HG02642 (cell line): ENCODE results near the gene EMC6.
A peak's percentile ranks its signal among the peaks of the same experiment; 100 is the strongest.

ENCODE experiments used
- ATAC-seq: cut with Tn5 transposase; IDR thresholded peaks from one replicate; pipeline ENCODE4 v1.9.1; 2021; ENCODE audit warnings: mild to moderate bottlenecking; ENCODE audit not compliant: unreplicated experiment, poor library complexity

The EMC6 gene

GRCh38 chr17:3668279-3669084, at the start of gene EMC6, which contains the start of gene TAX1BP3:
Gene EMC6 (plus strand): TSS chr17:3668812. CDS start chr17:3669147, 335 bp downstream.
Gene TAX1BP3 (minus strand): TSS chr17:3668578. CDS start chr17:3668526, 52 bp downstream.
- peak; percentile 85 for ATAC-seq

- ATAC-seq, result no peak
Observed at GRCh38 chr17:3621146-3621720, 47.4 kb upstream of the EMC6 start.

GRCh38 chr17:3622977-3623594, 45.5 kb upstream of the EMC6 start:
- no peak for ATAC-seq

- ATAC-seq, result no peak
Observed at GRCh38 chr17:3626831-3627768, 41.5 kb upstream of the EMC6 start.

- ATAC-seq, result no peak
Observed at GRCh38 chr17:3627769-3628167, 40.8 kb upstream of the EMC6 start.

- ATAC-seq, result no peak
Observed at GRCh38 chr17:3630781-3631180, 37.8 kb upstream of the EMC6 start.

GRCh38 chr17:3632287-3632686, 36.3 kb upstream of the EMC6 start:
- ATAC-seq, result no peak

GRCh38 chr17:3635474-3636153, 33.0 kb upstream of the EMC6 start:
- no peak for ATAC-seq

GRCh38 chr17:3636154-3636907, 32.3 kb upstream of the EMC6 start, which contains the start of the genes CTNS and SHPK:
Gene CTNS (plus strand): TSS chr17:3636760. CDS start chr17:3640207, 3,447 bp downstream.
Gene SHPK (minus strand): TSS chr17:3636250. CDS start chr17:3636219, 31 bp downstream.
- peak; percentile 94 for ATAC-seq

GRCh38 chr17:3636908-3637373, 31.7 kb upstream of the EMC6 start:
- peak; percentile 12 for ATAC-seq

- ATAC-seq, result no peak
Observed at GRCh38 chr17:3639981-3640596, 28.5 kb upstream of the EMC6 start.

- ATAC-seq, result no peak
Observed at GRCh38 chr17:3641014-3641413, 27.6 kb upstream of the EMC6 start.

GRCh38 chr17:3641717-3642486, 26.7 kb upstream of the EMC6 start:
- no peak for ATAC-seq

- no peak for ATAC-seq
Observed at GRCh38 chr17:3643889-3644349, 24.7 kb upstream of the EMC6 start.

GRCh38 chr17:3645310-3645709, 23.3 kb upstream of the EMC6 start:
- ATAC-seq, result no peak

GRCh38 chr17:3647251-3647650, 21.4 kb upstream of the EMC6 start:
- ATAC-seq, result no peak

GRCh38 chr17:3647769-3648555, 20.6 kb upstream of the EMC6 start:
- ATAC-seq, result no peak
